ENCODE results near the gene CCR2.
"Not testable (repeated sequence)": the region's sequence is repeated elsewhere in the genome, so short reads cannot be mapped to it uniquely, and the experiment has no call there.

The CCR2 gene

GRCh38 chr3:46381625-46382024 lies 27.7 kb downstream of the CCR2 start:
- DNase-seq: no peak

- DNase-seq: no peak
Measured at GRCh38 chr3:46383211-46383950, 29.5 kb downstream of the CCR2 start.

- DNase-seq: no peak
Measured at GRCh38 chr3:46383951-46384330, 30.0 kb downstream of the CCR2 start.

GRCh38 chr3:46386205-46386604 lies 32.3 kb downstream of the CCR2 start:
- peak; percentile 7 for DNase-seq

- DNase-seq: not testable (repeated sequence)
Measured at GRCh38 chr3:46388847-46389246, 34.9 kb downstream of the CCR2 start.

- no peak for DNase-seq
Measured at GRCh38 chr3:46389306-46389705, 35.4 kb downstream of the CCR2 start.

GRCh38 chr3:46391526-46391925 lies 37.6 kb downstream of the CCR2 start:
- DNase-seq: not testable (repeated sequence)

- no peak for DNase-seq
Measured at GRCh38 chr3:46393011-46393410, 39.1 kb downstream of the CCR2 start.

GRCh38 chr3:46393554-46394434 lies 39.9 kb downstream of the CCR2 start:
- DNase-seq: no peak

- DNase-seq: no peak
Measured at GRCh38 chr3:46395210-46395661, 41.3 kb downstream of the CCR2 start.

GRCh38 chr3:46395766-46396530 lies 42.0 kb downstream of the CCR2 start:
- DNase-seq: no peak

- DNase-seq: no peak
Measured at GRCh38 chr3:46397111-46397510, 43.2 kb downstream of the CCR2 start.

- no peak for DNase-seq
Measured at GRCh38 chr3:46398186-46398955, 44.5 kb downstream of the CCR2 start.

- no peak for DNase-seq
Measured at GRCh38 chr3:46399098-46399497, 45.2 kb downstream of the CCR2 start.

- no peak for DNase-seq
Measured at GRCh38 chr3:46399557-46399956, 45.6 kb downstream of the CCR2 start.

GRCh38 chr3:46400000-46400734 lies 46.3 kb downstream of the CCR2 start:
- DNase-seq: no peak

GRCh38 chr3:46400846-46401245 lies 46.9 kb downstream of the CCR2 start:
- no peak for DNase-seq

GRCh38 chr3:46401579-46401978 lies 47.7 kb downstream of the CCR2 start:
- no peak for DNase-seq

GRCh38 chr3:46402902-46403301 lies 49.0 kb downstream of the CCR2 start:
- not testable (repeated sequence) for DNase-seq

- no peak for DNase-seq
Measured at GRCh38 chr3:46405301-46406019, 51.5 kb downstream of the CCR2 start.

- DNase-seq: no peak
Measured at GRCh38 chr3:46406443-46406787, 52.5 kb downstream of the CCR2 start.
